GM19328 (cell line): Measurements from ENCODE around the gene F2RL2.

Experiments used
- ATAC-seq: cut with Tn5 transposase; IDR thresholded peaks from one replicate; pipeline ENCODE4 v1.9.1; 2021; ENCODE audit warnings: mild to moderate bottlenecking, moderate library complexity; ENCODE audit not compliant: unreplicated experiment

Gene F2RL2, protein sequence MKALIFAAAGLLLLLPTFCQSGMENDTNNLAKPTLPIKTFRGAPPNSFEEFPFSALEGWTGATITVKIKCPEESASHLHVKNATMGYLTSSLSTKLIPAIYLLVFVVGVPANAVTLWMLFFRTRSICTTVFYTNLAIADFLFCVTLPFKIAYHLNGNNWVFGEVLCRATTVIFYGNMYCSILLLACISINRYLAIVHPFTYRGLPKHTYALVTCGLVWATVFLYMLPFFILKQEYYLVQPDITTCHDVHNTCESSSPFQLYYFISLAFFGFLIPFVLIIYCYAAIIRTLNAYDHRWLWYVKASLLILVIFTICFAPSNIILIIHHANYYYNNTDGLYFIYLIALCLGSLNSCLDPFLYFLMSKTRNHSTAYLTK

DNA sequence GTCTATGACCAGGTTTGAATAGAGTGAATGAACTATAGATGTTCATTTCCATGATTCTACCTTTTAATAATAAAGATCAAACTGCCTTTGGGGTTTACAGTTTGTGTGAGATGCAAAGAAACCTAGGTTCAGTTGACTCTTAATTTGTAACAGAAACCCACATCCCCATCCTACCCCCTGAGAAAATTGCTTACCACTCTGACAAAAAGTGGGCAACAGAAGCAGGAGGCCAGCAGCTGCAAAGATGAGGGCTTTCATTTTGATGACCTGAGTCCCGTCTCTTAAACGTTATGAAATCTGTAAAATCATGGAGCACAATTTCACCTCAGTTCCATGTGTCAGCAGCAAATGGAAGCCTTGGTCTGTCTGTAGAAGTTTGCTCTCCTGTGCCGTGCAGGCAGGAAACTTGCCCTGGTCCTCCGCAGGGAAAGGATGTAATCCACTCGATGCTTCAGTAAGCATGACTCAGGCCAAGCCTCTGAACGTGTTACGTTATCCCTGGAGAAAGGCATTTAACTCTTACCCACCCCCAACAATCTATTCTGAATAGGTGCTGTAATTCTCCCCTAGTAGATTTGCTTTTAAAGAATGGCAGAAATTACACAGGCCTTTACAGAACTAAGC lies at the start of gene F2RL2:
Gene F2RL2 (minus strand): TSS at position 431 of the 624 bp plus-strand sequence. CDS start 173 bp downstream, at position 258.
- no peak for ATAC-seq

DNA sequence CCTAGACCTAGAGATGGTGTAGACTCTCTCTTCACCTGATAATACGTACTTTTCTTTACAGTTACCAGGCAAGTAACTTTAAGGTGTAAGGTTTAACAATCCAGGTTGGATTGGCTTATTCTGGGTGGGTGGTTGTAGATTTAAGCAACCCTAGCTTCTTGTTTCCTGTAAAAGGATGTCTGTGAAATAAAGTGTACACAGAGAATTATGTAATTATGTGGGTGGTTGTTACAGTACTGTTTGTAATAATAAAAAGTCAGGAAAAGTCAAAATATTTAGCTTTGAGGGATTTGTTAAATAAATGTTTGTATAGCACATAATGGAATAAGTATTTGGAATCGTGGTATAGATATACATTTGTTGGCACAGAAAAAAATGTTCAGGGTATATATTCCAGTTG lies 49.0 kb upstream of the F2RL2 start:
- ATAC-seq: no peak

DNA sequence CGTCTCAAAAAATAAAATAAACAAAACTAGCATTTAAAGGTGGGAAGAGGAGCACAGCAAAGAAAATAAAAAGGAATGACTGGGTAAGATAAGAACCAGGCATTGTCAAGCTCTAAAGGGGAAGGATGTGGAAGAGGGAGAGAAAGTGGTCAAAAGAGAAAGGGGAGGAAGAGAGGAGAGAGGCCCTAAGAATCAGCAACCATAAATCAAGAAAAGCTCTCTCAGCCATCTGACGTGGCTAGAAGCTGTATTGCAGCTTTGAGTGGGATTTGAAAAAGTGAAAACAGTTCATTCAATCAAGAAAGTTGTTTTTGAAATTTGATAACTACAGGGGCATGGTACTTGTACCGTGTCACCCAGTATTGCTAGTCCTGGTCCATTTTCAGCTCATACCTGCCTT lies 47.3 kb upstream of the F2RL2 start:
- ATAC-seq: no peak

DNA sequence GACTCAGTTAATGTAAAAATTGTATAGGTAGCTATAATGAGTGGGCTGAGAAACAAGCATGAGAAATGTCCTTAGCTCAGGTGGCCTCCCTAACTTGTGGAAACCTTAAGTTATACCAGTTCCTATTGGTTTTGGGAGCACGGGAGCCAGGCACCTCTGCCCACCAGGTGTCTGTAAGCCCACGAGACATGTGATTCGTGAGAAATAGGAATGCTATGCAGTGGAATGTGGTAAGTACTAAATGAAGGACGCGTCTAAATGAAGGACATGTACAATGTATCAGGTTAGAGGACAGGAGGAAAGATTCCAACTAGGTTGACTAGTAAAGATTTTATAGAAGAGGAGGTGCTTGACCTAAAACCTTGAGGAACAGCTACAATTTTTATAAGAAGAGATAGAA lies 46.0 kb upstream of the F2RL2 start:
- ATAC-seq: no peak

DNA sequence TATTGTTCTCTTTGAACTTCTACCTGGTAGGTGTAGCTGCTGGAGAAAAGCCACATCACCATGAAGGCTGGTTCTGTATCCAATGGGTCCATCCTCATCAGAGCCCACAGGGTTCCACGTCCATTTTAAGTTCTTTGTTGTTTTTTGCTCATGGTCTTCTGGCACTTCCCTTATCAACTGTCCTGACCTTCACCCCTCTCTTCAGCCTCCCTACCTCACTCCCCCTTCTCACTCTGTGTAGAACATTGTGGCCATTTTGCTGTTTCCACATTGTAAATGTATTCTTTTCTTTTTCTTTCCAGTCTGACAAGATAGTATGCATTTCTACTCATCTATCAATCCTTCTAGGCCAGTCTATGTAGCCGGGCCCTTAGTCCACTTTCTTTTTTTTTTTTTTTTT lies 44.3 kb upstream of the F2RL2 start:
- ATAC-seq: no peak

DNA sequence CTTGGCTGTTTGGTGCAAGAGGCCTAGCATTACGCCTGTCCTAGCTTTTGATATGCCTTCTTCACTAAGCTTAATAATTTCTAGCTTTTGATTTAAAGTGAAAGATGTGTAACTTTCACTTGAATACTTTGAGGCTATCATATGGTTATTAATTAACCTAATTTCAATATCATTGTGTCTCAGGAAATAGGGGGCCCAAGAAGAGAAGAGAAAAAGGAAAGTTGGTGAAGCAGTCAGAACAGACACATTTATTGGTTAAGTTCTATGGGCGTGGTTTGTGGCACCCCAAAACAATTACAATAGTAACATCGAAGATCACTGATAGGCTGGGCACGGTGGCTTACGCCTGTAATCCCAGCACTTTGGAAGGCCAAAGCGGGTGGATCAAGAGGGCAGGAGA lies 40.9 kb upstream of the F2RL2 start:
- no peak for ATAC-seq

DNA sequence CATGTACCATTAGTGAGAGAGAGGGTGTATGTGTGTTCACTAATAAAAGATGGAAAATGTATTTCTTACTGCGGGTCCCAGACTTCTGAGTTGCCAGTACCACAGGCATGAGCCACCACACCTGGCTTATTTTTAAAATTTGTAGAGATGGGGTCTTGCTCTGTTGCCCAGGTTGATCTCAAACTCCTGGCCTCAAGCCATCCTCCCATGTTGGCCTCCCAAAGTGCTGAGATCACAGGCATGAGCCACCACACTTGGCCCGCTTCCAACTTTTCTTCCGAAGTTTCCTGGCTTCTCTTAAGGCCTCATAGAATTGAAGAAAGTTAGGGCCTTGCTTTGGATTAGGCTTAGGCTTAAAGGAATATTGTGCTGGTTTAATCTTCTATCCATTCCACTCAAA lies 40.4 kb upstream of the F2RL2 start:
- no peak for ATAC-seq

DNA sequence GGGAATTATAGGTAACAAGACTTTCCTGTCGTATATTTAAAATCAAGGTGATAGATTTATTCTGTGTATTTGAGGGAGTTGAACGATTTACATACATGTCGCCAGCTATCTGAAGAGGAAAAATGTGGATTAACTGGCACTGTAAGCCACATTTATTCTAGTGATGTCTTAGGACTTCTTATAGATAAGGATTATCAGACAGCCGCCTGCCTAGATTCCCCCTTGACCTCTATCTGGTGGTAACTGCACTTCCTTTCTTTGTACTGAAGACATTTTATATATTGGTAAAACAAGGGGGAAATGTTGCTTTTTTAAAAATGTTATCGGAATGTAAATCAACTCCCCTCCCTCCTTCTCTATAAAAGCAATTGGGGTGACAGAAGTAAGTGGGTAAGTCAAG lies 39.3 kb upstream of the F2RL2 start:
- ATAC-seq: no peak

DNA sequence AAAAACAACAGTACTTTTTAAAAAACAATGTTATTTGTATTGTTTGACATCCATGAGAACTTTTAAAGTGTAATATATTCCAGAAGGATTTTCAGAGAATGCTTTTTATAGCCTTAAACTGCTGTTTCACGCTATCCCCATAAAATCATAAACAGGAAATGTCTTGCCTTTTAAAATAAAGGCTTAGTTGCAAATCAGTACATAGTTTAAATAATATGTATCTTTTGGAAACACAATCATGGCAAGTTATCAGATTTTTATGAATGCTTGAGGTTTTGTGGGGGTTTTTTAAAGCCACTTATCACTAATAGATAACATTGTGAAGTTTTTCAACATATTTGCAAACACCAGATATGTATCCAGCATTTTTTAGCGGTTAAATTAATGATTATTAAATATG lies 37.2 kb upstream of the F2RL2 start:
- ATAC-seq: no peak

DNA sequence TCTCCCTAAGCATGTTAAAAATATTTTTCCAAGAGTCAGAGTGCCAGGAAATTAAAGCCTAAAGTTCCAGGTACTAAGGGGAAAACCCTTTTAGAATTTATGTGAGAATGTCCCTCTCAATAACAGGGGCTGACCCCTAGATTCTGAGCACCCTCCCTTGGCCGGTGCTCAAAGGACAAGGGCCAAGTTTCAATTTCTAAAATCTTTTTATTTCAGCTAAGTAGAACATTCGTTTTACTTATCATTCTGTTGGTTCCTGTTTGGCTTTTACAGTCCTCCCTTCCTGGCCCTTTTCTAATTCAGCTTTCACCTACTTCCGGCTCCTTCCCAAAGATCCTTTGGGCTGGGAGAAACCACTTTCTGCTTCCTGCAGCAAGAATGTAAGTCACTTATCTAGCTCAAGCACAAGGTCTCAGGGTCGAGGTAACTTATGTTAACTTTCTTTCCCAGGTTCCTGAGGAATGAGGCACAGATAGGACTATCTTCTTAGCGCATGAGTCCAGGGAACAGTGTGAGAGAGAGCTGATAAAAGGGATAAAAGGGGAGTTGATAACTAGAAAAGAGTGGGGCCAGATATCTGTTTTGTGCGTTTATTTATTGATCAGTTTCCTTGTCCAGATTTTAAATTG lies 34.6 kb upstream of the F2RL2 start:
- ATAC-seq: no peak

DNA sequence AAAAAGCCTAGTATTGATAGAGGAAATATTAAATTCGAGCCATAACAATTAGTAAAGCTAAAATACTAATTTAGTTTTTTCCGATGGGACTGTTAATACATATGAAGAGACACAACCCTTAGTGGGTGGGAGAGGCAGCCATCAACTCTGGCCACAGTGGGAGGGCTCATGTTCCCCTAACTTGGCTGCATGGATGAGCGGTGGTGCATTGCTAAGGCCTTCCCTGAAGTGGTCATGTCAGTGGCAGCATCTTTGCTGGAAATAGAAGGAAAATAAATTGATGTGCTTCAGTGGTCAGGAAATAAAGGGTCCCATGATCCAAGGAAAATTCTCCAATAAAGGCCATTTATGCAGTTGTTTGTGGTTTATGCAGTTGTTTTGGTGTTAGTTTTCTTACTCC lies 33.9 kb upstream of the F2RL2 start:
- no peak for ATAC-seq

DNA sequence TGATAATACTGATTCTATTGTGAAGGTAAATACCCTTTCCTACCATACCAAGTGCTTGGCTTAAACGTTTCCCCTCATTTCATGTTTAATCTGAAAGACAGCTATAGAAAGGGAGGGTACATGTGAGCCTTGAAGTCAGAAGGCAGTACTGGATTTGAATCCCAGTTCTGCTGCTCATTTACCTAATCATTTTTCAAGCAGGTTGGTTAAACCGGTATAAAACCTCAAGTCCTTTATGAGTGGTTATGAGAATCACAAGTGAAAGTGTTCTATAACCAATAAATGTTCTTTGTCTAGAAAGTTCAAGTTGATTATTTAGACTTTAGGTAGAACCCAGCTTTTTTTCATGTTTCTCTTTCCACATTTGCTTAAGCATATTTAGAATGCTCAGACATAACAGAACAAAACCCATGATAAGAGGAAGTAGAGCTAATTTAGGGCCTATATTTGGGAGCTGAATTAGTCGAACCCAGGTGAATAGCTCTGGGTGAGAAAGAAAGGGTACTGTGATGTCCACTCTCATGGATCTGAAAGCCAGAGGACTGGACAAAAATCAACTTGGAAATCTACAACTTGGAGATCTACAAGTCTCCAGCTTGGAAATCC lies 29.7 kb upstream of the F2RL2 start:
- no peak for ATAC-seq

DNA sequence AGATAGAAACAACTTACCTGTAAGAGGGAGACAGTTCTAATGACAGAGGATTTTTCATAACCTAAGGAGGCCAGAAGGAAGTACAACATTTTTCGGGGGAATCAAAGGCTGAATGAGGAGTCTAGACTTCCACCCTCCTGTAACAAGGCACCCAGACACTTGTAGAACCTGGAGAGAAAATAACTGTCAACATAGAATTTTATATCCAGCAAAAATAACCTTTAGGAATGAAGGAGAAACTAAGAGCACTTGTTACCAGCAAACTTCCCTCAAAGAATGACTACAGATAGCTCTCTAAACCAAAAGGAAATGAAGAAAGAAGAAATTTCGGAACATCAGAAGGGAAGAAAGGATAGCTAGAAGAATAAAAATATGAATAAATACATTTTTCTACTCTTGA lies 25.9 kb upstream of the F2RL2 start:
- no peak for ATAC-seq

DNA sequence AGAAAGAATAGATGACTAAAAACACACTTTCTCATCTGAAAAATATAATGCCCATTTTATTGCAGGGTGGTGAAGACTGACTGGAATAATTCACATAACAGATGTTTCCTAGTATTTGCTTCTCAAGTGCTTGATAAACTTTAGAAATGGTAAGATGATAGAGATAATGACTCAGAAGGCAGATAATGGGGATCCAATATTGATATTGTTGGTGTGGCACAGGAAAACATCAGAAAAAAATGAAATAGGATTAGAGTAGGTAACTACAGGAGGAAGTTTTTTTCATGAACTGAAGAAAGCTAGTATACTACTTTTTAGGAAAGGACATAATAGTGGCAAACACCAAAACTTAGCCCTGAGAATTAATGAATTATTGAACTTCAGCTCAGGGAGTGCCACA lies 20.2 kb upstream of the F2RL2 start:
- no peak for ATAC-seq

DNA sequence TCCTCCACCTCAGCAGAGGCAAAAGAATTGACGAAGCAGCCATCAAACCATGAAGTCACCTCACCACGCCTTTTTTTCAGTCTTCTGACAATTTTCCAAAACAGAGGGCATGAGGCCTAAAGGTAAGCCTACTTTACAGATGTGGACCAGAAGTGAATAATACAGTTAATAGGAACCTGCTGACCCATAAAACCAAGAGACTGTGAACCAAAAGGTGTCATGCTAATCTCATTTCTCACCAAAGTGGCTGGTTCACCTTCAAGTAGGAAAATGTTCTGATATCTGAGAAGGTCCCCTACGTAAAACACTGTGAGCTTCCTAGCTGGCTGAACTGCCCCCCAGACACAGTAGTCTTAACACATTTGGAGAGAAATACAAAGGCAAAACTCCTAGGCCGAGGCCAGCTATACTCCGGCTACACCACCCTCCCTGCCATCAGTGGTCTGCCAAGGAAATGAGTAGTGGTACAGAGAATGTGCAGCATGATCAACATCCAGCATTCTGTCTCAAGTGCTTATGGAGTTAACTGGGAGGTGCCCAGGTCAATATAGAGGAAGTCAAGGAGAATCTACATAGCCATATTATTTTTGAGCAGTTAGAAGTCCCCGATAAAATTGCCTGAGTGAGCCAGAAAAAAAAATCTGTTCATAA lies 19.3 kb upstream of the F2RL2 start:
- ATAC-seq: no peak

DNA sequence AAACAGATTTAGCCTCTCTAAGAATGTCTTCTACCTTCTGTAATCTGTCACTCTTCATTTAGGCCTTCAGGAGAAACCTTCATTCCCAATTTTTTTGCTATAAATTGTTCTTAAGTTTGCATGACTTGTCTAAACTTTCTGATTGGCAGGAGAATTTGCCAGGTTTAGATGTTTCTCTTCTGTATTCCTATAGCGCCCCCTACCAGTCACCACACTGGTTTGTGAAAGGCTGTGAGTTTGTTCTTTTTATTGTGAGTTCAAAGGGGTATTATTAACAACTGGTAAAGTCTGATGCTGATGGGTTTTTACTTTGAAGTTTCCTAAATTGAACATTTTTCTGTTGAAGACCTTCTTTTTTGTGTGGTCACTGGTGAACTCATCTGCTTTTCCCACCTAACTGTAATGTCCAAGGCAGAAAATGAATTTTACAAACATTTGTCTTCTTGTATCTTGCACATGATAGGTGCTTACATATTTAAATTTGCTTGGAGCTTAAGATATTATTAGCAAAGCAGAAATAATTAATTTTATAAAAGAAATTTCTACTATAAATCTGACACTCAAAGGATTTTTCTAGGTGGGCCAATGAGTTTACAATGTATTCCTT lies 18.4 kb upstream of the F2RL2 start:
- no peak for ATAC-seq

DNA sequence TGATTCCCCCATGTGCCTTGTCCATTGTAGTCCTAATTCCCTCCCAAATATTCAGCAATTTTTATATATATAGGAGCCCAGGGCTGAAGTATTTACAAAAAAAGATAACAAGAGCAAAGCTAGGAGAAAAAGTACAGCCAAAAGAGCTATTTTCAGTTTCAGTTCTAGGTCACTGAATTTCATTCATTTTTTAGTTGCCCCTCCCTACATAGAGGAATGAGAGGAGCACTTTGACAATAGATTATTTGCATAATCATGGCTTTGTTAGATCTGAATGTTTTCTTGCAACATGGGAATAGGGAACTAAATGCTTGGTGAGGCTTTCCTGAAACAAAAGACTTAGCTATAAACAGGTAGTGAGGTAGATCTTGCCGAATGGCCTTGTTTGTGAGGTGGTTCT lies 15.3 kb upstream of the F2RL2 start:
- no peak for ATAC-seq

DNA sequence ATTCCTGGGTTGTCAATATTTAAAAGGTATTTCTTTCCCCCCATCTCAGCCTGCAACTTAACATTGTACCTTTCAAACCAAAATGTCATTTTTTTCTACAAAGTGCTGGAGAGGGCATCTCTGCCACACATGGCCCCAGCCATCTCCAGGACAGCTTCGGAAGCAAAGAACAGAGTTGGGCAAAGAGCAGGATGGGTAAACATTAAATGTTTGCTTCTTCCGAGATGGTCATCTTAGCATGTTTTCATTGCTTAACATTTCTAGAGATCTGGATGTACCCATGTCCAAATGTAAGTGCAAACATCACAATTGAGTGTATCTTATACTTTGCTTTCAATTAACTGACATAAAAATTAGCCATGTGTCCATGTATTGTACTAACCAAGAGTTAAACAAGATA lies 14.3 kb upstream of the F2RL2 start:
- ATAC-seq: no peak

DNA sequence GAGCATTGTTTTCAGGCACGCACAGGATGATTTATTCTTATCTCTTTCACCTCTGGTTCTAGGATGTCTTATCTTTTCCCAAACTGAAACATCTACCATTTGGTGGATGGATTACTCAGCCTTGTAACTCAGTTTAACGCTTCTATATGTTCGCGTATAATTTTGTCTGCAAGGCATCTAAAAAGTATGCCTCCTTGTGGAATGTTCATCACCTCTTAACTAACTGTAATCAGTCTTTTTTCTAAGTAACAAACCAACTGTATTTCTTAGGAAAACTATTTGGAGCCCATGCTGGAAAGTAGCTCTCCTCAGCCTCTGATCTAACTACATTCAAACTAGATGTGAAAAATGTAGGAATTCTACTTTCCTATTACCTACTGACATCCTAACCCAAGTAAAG lies 11.5 kb upstream of the F2RL2 start:
- no peak for ATAC-seq

DNA sequence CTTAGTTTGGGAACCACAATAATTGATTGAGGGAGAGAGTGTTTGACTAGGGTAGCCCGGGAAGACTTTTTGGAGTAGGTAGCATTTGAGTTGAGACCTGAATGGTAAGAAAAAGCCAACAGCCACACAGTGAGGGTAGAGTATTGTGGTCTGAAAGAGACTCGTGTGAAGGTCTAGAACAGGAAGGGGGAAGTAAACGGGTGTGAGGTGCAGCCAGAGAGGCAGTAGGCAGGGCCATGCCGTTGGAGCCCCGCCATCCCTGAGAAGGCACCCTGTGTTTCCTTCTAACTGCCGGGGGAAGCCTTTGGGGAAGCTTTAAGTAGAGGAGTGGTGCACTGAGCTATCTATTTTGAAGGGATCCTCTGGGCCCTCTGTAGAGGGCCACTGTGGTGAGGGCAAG lies 3.5 kb upstream of the F2RL2 start:
- ATAC-seq: no peak
